ENCODE measurements around the gene TCAP. TPM values are rescaled to one million over a fixed set of nuclear protein-coding genes. Genes with fewer than 3 reads are reported as not detected.

The TCAP gene
- polyA plus RNA-seq, 1 of the 3 experiments (the other 2 are of a cell fraction): 0.43 TPM

- Histone ChIP-seq H3F3A (replicated peaks; ENCODE audit: insufficient read depth) (peaks cover 10% of the 10 kb centered on the region), H3K9me3 (no peaks in the 10 kb centered on the region), H3K4me3 (ENCODE audit: low read depth in 2 of 2, low read length in 1 of 2) (no peak overlapping the region), H3K79me2 (ENCODE audit: insufficient read depth) (no peaks in the 10 kb centered on the region), H3K27ac (ENCODE audit: low read depth in 2 of 2, low read length in 1 of 2) (no peak overlapping the region), H2AFZ (ENCODE audit: low read depth) (no peak overlapping the region), H3K9me2 (no peaks in the 10 kb centered on the region), H3K27me3 (ENCODE audit: insufficient read depth) (no peaks in the 10 kb centered on the region), H3K4me1 (ENCODE audit: control insufficient read depth in 1 of 2, insufficient read depth in 2 of 2, low read depth in 1 of 2, low read length in 1 of 2) (peaks cover 0 to 7% of the 10 kb centered on the region in 2 experiments; a peak in 2 of 4 replicates), H3K4me2 (no peak overlapping the region), H4K20me1 (ENCODE audit: insufficient read depth) (no peaks in the 10 kb centered on the region), H3K36me3 (replicated peaks in 1 of 2; ENCODE audit: control insufficient read depth in 1 of 2, insufficient read depth in 2 of 2, low read length in 1 of 2) (no peaks in the 10 kb centered on the region), H3K9ac (no peak overlapping the region)
- CTCF ChIA-PET: interaction anchor here (0.8 to 5.7 kb wide), 5 partner anchors 13 to 136 kb away, joined by 3 to 39 read pairs (median 5); partner anchors contain the start of gene PNMT
- 89% methylated on average over 7 of the region's 9 CpGs for WGBS (ENCODE audit: low lambda C conversion rate)
- DNase-seq: no peak
- TF ChIP-seq USF2 (IDR thresholded peaks at IDR 0.05; ENCODE audit: borderline replicate concordance, low read depth, low read length) (no peak), RCOR1 (IDR thresholded peaks at IDR 0.05; ENCODE audit: low read length) (no peak), EZH2phosphoT487 (IDR thresholded peaks at IDR 0.05; ENCODE audit: borderline replicate concordance, low read depth) (no peak), TAF1 (IDR thresholded peaks at IDR 0.05; ENCODE audit: borderline replicate concordance, low read depth, low read length) (no peak), IRF3 (IDR thresholded peaks at IDR 0.05; ENCODE audit: low read depth, low read length) (no peak), REST (IDR thresholded peaks at IDR 0.05; ENCODE audit: low read depth, low read length) (no peak)
- POLR2A ChIA-PET: no interaction called here
These were observed 18.3 kb downstream of the TCAP start for GRCh38 chr17:39683295-39683939.

GRCh38 chr17:39684369-39685192, 19.4 kb downstream of the TCAP start:
- no peak overlapping the region for H3K4me3 ChIP-seq (ENCODE audit: low read depth in 2 of 2, low read length in 1 of 2)
- no peak overlapping the region for H3K4me2 ChIP-seq
- H3K79me2 ChIP-seq (ENCODE audit: insufficient read depth): no peaks in the 10 kb centered on the region
- no peaks in the 10 kb centered on the region for H3K9me3 ChIP-seq
- H3K4me1 ChIP-seq (ENCODE audit: control insufficient read depth in 1 of 2, insufficient read depth in 2 of 2, low read depth in 1 of 2, low read length in 1 of 2): peaks cover 0 to 13% of the 10 kb centered on the region in 2 experiments; a peak in 2 of 4 replicates
- WGBS (ENCODE audit: low lambda C conversion rate): 89% methylated on average over 12 of the region's 12 CpGs
- POLR2A ChIA-PET: no interaction called here
- no peak overlapping the region for H3K9ac ChIP-seq
- no peaks in the 10 kb centered on the region for H3K27me3 ChIP-seq (ENCODE audit: insufficient read depth)
- H3K27ac ChIP-seq (ENCODE audit: low read depth in 2 of 2, low read length in 1 of 2): no peak overlapping the region
- TF ChIP-seq FOXJ3 (CRISPR knock-in tag; IDR thresholded peaks at IDR 0.05) (no peak), MXI1 (IDR thresholded peaks at IDR 0.05; ENCODE audit: low read depth, low read length) (no peak), ZBTB33 (IDR thresholded peaks at IDR 0.05; ENCODE audit: borderline replicate concordance, low read depth) (no peak), PBX3 (IDR thresholded peaks at IDR 0.05) (no peak), NFIC (IDR thresholded peaks at IDR 0.05; ENCODE audit: borderline replicate concordance) (no peak), FOXM1 (IDR thresholded peaks at IDR 0.05; ENCODE audit: low read depth) (no peak), USF1 (IDR thresholded peaks at IDR 0.05; ENCODE audit: borderline replicate concordance, low read depth) (no peak)
- CTCF ChIA-PET: interaction anchor here (1.2 to 2.6 kb wide), 3 partner anchors 29 to 63 kb away, joined by 3 to 15 read pairs (median 5); no protein-coding TSS in a partner anchor
- H2AFZ ChIP-seq (ENCODE audit: low read depth): no peak overlapping the region
- no peaks in the 10 kb centered on the region for H4K20me1 ChIP-seq (ENCODE audit: insufficient read depth)
- H3K36me3 ChIP-seq (replicated peaks in 1 of 2; ENCODE audit: control insufficient read depth in 1 of 2, insufficient read depth in 2 of 2, low read length in 1 of 2): no peaks in the 10 kb centered on the region
- H3K9me2 ChIP-seq: no peaks in the 10 kb centered on the region
- H3F3A ChIP-seq (replicated peaks; ENCODE audit: insufficient read depth): peaks cover 15% of the 10 kb centered on the region
- DNase-seq: no peak

Data from SK-N-SH (cell line).